ENCODE data around the gene GRIN2A.

The GRIN2A gene

GRCh38 chr16:10181196-10182162, 749 bp downstream of the GRIN2A start:
- TF ChIP-seq, protein P1, sequence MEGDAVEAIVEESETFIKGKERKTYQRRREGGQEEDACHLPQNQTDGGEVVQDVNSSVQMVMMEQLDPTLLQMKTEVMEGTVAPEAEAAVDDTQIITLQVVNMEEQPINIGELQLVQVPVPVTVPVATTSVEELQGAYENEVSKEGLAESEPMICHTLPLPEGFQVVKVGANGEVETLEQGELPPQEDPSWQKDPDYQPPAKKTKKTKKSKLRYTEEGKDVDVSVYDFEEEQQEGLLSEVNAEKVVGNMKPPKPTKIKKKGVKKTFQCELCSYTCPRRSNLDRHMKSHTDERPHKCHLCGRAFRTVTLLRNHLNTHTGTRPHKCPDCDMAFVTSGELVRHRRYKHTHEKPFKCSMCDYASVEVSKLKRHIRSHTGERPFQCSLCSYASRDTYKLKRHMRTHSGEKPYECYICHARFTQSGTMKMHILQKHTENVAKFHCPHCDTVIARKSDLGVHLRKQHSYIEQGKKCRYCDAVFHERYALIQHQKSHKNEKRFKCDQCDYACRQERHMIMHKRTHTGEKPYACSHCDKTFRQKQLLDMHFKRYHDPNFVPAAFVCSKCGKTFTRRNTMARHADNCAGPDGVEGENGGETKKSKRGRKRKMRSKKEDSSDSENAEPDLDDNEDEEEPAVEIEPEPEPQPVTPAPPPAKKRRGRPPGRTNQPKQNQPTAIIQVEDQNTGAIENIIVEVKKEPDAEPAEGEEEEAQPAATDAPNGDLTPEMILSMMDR (IDR thresholded peaks at IDR 0.05; ENCODE audit: low read depth, low read length) = peak; percentile 29
- H3K4me3 ChIP-seq (ENCODE audit: low read depth, low read length) = no peak overlapping the region

DNA sequence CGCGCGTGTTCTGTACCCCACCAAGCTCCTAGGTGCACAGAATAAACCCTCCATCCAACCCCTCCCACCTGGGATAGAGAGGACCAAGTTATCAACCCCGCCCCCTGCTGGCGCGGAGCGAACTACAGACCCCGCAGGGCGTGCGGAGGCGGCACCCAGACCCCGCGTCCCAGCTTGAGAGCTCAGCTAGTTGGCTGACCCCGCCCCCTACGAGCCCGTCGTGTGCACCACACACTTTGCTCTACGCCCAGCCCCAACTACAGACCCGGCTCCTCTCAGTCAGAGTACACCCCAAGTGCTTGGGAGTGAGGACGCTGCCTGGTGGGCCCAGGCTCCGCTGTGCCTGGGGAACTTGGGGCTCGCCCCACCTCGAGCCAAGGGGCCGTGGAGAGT, 1.5 kb downstream of the GRIN2A start:
- TF ChIP-seq, protein P1 (IDR thresholded peaks at IDR 0.05; ENCODE audit: low read depth, low read length) = no peak
- H3K4me3 ChIP-seq (ENCODE audit: low read depth, low read length) = no peak overlapping the region

- H3K4me3 ChIP-seq (ENCODE audit: low read depth, low read length) = no peak overlapping the region
Observed at GRCh38 chr16:10180042-10180770, 2.0 kb downstream of the GRIN2A start.

DNA sequence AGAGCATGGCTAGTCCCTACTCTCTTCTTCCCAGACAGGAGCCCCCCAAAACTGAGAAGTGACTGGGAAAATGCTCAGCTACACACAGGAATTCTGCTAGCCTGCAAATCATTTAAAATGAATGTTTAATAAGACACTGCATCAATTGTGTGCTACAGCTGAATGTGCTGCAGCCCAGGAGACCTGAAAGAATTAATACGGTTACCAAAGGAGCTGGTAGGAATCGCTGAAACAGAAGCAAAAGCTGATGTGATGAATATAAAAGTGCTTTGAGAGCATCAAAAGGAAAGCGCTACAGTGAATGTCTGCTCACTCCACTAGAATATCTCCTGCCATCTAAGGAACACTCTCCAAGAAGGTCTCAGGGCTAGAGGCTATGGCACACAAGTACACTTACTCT, 3.7 kb downstream of the GRIN2A start:
- TF ChIP-seq, protein P1 (IDR thresholded peaks at IDR 0.05; ENCODE audit: low read depth, low read length) = no peak
- no peak overlapping the region for H3K4me3 ChIP-seq (ENCODE audit: low read depth, low read length)

More at GRCh38 chr16:10180042-10180770, 2.0 kb downstream of the GRIN2A start:
- TF ChIP-seq, protein P1 (IDR thresholded peaks at IDR 0.05; ENCODE audit: low read depth, low read length) = no peak

DNA sequence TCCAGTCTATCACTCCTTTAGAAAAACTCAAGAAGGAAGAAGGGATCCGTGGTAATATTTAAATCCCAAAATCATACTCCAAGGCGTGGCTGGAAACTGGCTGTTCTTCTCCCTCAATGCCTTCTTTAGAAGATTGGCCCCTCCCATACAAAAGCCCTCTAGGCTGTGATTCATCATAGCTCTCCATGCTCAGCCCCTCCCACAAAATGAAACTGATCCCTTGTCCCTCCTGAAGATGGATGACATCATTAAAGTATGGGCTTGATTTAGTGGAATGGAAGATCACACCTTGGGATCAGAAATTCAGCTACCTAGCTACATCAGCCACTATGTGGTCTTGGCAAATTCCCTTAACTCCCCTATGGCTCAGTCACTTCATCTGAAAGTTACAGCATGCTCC, 4.1 kb downstream of the GRIN2A start:
- TF ChIP-seq, protein P1 (IDR thresholded peaks at IDR 0.05; ENCODE audit: low read depth, low read length) = no peak
- H3K4me3 ChIP-seq (ENCODE audit: low read depth, low read length) = no peak overlapping the region

DNA sequence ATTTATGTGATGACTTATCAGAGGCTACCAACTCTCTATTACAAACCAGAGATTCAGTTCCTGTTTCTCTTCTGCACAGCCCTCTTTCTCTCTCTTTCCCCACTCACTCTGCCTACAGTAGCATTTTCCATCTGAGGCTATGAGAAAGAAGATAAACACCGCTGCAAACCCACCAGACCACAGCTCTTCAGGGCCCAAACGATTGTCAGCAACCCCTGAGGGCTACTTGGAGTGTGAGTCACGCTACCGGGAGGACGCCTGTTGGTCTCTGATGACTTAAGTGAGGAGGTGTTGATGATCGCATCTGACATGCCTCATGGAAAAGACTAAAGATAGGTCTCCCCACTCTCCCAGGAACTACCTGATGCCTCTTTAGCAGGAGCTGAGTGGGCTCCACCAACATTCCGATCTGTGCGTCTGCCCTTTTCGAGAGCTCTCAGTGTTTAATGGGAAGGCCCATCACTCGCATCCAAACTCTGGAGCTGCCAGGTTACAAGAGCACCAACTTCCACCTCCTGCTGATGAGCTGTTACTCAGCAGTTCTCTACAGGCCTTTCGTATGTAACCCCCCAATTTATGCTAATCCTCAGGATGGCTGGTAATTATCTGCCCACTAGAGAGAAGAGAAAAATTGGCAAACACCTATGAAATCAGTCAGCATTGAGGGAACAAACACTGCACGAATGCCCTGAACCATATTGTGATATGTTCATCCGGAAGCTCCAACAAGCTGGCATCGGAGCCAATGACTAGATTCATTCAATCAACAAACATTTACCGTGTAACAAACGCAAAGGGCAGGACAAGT, 9.2 kb downstream of the GRIN2A start:
- TF ChIP-seq, protein P1 (IDR thresholded peaks at IDR 0.05; ENCODE audit: low read depth, low read length) = no peak
- no peak overlapping the region for H3K4me3 ChIP-seq (ENCODE audit: low read depth, low read length)
